ENCODE results near the gene ANXA6.
"Not testable (repeated sequence)": the region's sequence is repeated elsewhere in the genome, so short reads cannot be mapped to it uniquely, and the experiment has no call there.

The ANXA6 gene

DNA sequence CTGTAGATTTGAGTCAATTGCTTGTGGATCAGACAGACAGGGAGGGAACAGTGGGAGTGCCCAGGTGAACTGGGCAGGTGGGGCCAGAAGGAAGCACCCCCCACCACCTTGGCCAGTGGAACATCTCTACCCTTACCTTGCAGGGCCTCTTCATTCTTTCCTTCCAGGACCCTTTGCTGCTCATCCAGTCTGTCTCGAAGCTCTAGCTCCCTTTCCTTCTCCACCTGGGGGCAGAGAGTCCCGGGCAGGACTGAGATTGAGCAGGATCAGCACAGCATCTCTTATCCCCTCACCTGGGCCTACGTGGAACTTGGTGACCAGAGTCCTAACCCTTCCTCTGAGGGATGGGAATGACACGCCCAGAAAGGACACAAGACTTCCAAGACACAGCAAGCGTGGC is 41.3 kb upstream of the ANXA6 start:
- TF ChIP-seq, protein P1, sequence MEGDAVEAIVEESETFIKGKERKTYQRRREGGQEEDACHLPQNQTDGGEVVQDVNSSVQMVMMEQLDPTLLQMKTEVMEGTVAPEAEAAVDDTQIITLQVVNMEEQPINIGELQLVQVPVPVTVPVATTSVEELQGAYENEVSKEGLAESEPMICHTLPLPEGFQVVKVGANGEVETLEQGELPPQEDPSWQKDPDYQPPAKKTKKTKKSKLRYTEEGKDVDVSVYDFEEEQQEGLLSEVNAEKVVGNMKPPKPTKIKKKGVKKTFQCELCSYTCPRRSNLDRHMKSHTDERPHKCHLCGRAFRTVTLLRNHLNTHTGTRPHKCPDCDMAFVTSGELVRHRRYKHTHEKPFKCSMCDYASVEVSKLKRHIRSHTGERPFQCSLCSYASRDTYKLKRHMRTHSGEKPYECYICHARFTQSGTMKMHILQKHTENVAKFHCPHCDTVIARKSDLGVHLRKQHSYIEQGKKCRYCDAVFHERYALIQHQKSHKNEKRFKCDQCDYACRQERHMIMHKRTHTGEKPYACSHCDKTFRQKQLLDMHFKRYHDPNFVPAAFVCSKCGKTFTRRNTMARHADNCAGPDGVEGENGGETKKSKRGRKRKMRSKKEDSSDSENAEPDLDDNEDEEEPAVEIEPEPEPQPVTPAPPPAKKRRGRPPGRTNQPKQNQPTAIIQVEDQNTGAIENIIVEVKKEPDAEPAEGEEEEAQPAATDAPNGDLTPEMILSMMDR (conservative IDR thresholded peaks at IDR 0.05; ENCODE audit: low read depth, low read length): no peak
- no peak for DNase-seq (ENCODE audit: low read depth)
- H3K4me3 ChIP-seq (ENCODE audit: low read depth, low read length): no peak overlapping the region

DNA sequence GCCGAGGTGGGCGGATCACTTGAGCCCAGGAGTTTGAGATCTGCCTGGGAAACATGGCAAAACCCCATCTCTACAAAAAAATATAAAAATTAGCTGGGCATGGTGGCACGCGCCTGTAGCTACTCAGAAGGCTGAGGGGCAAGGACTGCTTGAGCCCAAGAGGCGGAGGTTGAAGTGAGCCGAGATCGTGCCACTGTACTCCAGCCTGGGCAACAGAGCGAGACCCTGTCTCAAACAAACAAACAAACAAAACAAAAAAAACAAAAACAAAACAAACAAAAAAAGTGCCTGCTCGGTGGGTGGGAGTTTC is 39.7 kb upstream of the ANXA6 start:
- not testable (repeated sequence) for H3K4me3 ChIP-seq (ENCODE audit: low read depth, low read length); DNase-seq (ENCODE audit: low read depth)

DNA sequence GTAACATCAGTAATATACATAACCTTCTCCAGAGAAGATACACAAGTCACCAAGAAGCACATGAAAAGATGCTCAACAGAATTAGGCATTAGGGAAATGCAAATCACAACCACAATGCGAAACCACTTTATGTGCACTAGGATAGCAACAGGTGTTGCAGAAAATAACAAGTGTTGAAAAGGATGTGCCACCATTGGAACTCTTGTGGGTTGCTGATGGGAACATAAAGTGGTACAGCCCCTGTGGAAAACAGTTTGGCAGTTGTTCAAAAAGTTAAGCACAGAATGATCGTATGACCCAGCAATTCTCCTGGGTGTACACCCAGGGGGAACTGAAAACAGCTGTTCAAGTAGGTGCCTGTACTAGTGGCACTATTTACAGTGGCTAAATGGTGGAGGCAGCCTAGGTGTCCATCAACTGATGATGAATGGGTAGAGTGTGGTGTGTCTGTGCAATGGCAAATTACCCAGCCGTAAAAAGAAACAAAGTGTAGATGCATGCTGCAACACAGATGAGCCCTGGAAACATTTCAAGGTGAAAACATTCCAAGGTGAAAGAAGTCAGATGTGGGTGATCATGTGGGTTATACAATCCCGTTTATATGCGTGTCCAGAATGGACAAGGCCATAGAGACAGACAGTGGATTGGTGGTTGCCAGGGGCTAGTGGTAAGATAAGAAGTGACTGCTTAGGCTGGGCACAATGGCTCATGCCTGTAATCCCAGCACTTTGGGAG is 39.1 kb upstream of the ANXA6 start:
- DNase-seq (ENCODE audit: low read depth): no peak
- H3K4me3 ChIP-seq (ENCODE audit: low read depth, low read length): no peak overlapping the region
- TF ChIP-seq, protein P1 (conservative IDR thresholded peaks at IDR 0.05; ENCODE audit: low read depth, low read length): no peak

DNA sequence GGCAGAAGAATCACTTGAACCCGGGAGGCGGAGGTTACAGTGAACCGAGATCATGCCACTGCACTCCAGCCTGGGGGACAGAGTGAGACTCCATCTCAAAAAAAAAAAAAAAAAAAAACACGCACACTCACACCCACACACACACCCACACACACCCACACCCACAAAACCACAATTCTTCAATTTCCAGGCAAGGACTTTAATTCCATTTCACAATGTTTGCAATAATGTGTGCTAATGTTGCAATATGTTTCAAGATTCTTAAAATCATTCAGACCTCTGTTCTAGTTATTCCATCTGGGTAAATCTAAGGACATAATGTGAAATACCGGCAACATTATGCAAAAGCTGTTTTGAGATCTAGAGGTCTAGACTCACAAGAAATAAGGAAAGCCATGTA is 38.0 kb upstream of the ANXA6 start:
- no peak overlapping the region for H3K4me3 ChIP-seq (ENCODE audit: low read depth, low read length)
- DNase-seq (ENCODE audit: low read depth): peak; percentile 64
- TF ChIP-seq, protein P1 (conservative IDR thresholded peaks at IDR 0.05; ENCODE audit: low read depth, low read length): no peak

DNA sequence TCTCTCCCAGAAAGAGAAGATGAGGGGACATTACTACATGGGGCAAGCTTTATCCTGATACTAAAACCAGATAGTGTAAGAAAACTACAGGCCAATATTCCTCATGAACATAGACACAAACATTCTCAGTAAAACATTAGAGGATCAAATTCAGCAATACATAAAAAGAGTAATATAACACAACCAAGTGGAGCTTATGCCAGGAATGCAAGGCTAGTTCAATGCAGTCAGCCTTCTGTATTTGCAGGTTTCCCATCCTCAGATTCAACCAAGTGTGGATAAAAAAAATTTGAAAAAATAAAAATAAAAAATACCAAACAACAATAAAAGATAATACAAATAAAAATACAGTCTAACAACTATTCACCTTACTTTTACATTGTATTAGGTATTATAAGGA is 35.0 kb upstream of the ANXA6 start:
- no peak overlapping the region for H3K4me3 ChIP-seq (ENCODE audit: low read depth, low read length)
- no peak for DNase-seq (ENCODE audit: low read depth)
- TF ChIP-seq, protein P1 (conservative IDR thresholded peaks at IDR 0.05; ENCODE audit: low read depth, low read length): no peak

DNA sequence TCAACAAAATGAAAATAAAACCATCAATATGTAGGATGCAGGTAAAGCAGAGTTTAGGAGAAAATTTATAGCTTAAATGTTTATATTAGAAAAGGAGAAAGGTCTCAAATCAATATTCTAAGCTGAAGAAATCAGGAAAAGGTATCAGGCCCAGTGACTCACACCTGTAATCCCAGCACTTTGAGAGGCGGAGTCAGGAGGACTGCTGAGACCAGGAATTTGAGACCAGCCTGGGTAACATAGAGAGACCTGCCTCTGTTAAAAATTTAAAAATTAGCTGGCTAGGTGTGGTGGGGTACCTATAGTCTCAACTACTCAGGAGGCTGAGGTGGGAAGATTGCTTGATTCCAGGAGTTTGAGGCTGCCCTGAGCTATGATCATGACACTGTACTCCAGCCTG is 34.1 kb upstream of the ANXA6 start:
- TF ChIP-seq, protein P1 (conservative IDR thresholded peaks at IDR 0.05; ENCODE audit: low read depth, low read length): no peak
- no peak for DNase-seq (ENCODE audit: low read depth)
- no peak overlapping the region for H3K4me3 ChIP-seq (ENCODE audit: low read depth, low read length)

DNA sequence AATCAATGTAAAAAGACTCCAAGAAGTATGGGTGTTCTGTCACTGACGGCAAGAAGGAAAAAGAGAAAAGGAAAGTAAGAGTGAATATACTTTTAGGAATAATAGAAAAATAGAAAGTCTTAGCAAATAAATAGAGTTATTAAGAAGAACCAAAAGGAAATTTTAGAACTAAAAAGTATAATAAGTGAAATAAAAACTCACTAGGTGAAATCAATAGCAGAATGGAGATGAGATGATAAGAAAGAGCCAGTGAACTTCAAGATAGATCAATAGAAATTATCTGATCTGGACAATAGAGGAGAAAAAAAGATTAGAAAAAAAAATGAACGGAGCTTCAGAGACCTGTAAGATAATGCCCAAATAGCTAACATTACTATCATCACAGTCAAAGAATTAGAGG is 31.6 kb upstream of the ANXA6 start:
- TF ChIP-seq, protein P1 (conservative IDR thresholded peaks at IDR 0.05; ENCODE audit: low read depth, low read length): no peak
- no peak for DNase-seq (ENCODE audit: low read depth)

More for the DNA sequence above, 31.6 kb upstream of the ANXA6 start:
- no peak overlapping the region for H3K4me3 ChIP-seq (ENCODE audit: low read depth, low read length)

Measured in choroid plexus epithelial cell (primary cell).